NCI-H226 (cell line): ENCODE measurements around the gene CNNM1.

ENCODE experiments used
- DNase-seq: peaks from one replicate; pipeline ENCODE4 v3.0.0-alpha.2; 2015

The CNNM1 gene

GRCh38 chr10:99375426-99375825, 46.3 kb downstream of the CNNM1 start:
- peak; percentile 15 for DNase-seq

GRCh38 chr10:99382176-99382575, 53.0 kb downstream of the CNNM1 start:
- no peak for DNase-seq

GRCh38 chr10:99387071-99387470, 57.9 kb downstream of the CNNM1 start:
- no peak for DNase-seq

- DNase-seq: no peak
These were observed 58.4 kb downstream of the CNNM1 start for GRCh38 chr10:99387541-99387940.

GRCh38 chr10:99389729-99390480, 60.7 kb downstream of the CNNM1 start:
- no peak for DNase-seq

DNA sequence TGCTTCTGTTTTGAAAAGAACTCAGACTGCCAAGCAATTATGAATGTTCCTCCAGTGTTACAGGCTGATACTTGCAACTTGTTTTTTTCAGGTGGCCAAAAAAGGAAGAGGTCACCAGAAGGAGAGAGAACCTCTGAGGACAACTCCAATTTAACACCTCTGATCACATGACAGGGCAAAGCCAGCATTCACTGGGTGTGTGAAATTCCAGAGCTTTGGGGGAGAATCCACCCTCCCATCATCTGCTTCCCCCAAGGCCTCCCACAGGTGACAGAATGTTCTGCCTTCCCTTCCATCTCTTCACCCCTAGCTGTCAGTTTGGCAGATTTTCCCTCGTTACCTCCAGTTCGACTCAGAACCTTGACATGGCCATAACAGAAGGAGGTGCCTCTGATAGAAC, 62.2 kb downstream of the CNNM1 start:
- DNase-seq: peak; percentile 20

DNA sequence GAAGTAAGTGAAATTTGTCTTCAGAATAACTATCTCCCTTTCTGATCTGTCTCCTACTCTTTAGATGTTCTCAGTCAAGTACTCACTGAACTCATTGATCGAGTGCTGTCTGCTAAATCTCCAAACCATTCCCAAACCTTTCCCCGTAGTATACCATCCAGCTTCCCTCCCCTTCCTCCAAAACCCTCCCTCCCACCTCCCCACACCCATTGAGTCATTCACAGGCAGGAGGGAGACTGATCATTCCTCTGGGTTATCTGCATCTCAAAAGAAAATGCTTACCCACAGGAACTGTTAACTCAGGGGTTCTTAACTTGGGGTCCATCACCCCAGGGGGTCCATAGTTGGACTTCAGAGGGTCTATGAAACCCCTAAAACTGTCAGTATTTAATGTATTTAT, 63.9 kb downstream of the CNNM1 start:
- peak; percentile 54 for DNase-seq

DNA sequence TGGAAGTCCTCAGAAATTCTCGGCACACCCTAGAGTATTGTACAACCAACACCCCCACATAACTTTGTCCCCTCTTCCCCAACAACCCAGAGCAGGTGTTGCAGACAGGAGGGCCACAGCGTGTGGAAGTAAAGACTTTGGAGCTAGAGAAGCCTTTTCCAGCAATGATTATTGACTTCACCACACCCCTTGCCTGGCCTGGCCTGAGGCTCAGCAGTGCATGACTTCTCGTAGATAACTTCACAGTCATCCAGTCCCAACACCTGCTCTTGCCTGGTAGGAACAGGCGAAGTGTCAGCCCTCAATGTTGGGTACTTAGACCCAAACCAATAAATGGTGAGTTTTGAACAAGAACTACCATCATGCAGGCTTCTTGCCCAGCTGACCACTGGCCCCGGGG, 64.5 kb downstream of the CNNM1 start:
- DNase-seq: no peak

DNA sequence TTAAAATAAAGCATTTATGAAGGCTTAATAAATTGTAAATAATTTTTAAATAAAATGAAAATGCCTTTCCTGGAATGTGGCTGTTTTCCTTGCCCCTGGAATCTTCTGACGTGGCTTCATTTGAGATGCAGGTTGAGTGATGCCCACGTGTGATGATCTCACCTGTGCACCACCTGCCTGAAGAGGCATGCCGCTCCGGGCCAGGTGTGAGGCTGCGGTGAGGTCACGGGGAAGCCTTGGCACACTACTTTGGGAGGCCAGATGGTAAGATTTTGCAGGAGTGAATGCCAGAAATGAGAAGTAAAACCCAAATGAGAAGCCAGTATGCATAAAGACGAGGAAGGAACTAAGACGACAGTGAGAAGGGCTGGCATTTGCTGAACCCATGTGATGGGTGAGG, 65.1 kb downstream of the CNNM1 start:
- DNase-seq: no peak

- DNase-seq: peak; percentile 7
These were observed 65.7 kb downstream of the CNNM1 start for GRCh38 chr10:99394761-99395386.

- DNase-seq: peak; percentile 98
These were observed 66.7 kb downstream of the CNNM1 start for GRCh38 chr10:99395750-99396445.

DNA sequence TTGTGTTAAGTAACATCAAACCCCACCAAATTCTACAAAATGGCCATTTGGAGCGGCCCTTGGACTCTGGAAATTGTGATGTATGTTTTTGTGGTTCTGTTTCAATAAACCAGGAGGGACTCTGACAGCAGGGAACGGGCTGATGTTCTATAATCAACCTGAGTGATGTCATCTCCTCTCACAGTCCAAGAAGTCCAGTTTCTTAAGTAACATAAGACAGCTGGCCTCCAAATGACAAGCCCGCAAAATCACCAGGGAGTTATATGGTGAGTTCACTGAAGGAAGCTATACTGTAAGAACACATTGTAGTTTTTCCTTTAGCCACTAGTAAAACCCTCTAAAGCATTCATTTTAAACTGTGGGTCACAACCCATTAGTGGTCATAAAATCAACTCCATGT, 67.3 kb downstream of the CNNM1 start:
- peak; percentile 21 for DNase-seq

GRCh38 chr10:99399664-99400063, 70.5 kb downstream of the CNNM1 start:
- DNase-seq: no peak

- DNase-seq: peak; percentile 41
These were observed 74.5 kb downstream of the CNNM1 start for GRCh38 chr10:99403674-99404073.

DNA sequence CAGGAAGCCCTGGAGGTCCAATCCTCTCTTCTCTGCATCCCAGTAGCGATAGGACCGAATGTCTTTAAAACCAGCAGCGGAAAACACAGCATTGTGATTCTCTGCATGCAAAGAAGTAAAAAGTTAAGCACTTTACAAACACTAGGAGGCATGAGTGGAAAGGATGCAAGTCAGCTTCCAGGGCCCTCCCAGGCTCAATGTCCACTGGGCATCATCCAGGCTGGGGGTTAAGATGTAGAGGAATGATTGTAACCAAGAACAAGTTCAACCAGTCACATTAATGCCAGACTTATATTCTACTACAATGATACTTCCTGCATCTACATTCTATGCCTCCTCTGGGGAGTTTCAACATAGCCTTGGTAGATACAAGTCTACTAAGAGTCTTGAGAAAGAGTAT, 77.0 kb downstream of the CNNM1 start:
- DNase-seq: no peak

DNA sequence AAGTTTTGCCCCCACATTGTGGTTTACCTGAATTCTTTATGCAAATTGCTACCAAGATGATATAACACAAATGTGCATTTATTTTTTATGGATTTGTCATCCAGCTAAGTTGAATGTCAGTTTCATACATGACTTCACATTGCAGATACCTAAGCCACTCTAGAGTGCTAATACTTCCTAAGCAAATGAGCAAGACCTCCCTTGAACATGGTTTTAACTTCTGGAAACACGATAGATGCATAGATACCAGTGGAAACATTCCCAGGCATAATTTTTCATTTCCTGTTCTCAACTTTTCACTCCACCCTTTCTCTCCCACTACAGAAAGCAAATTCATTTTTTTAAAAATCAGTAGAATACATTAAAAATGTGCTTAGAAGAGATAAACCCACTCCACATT, 81.0 kb downstream of the CNNM1 start:
- no peak for DNase-seq

DNA sequence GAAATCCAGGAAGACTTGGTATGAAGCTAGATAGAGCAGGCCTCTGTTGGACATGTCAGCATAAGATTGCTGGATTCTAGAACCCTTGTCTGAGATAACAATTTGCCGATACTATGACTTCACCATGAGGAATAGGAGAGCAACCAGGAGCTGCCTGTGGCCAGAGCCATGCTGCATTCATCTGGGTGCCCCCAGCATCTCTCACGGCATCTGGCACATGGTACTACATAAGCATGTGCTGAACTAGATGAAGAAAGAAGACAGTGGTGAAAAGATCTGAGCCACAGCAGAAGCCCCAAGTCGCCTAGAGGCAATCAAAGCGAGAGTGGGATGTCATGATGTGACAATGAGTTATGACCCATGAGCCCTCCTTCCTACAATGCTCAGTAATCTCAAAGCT, 81.7 kb downstream of the CNNM1 start:
- no peak for DNase-seq

DNA sequence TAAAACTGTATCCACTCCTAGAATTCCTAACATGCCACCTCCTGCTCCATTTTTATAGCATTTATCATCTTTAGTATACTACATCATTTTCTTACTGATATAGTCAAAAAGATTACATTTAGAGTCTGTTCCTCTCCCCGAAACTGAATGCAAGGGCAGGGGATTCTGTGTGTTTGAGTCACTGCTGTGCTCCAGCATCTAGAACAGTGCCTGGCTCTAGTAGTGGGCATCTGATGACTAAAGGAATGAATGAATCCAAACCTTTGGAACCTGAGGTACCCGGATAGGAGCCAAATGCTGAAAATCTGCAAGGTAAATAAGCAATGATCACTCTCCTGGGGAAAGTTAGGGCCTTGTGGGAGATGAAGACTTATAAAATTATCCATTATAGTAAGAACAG, 82.4 kb downstream of the CNNM1 start:
- DNase-seq: no peak

DNA sequence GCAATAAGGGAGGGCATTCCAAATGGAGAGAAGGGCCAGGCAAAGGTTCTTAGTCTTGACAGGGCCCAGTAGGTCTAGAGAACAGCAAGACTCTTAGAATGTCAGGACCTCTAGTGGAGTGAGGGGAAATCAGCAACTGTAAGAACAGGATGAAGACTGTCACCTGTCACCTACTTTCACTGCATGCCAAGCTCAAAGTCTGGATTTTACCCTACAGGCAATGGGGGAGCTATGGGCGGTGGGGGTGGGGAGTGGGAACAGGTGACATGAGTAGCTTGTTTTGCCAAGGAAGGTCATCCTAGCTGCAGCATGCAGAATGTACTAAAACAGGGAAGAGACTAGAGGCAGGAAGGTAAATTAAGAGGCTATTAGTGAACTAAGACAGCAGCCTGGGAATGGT, 82.9 kb downstream of the CNNM1 start:
- no peak for DNase-seq

DNA sequence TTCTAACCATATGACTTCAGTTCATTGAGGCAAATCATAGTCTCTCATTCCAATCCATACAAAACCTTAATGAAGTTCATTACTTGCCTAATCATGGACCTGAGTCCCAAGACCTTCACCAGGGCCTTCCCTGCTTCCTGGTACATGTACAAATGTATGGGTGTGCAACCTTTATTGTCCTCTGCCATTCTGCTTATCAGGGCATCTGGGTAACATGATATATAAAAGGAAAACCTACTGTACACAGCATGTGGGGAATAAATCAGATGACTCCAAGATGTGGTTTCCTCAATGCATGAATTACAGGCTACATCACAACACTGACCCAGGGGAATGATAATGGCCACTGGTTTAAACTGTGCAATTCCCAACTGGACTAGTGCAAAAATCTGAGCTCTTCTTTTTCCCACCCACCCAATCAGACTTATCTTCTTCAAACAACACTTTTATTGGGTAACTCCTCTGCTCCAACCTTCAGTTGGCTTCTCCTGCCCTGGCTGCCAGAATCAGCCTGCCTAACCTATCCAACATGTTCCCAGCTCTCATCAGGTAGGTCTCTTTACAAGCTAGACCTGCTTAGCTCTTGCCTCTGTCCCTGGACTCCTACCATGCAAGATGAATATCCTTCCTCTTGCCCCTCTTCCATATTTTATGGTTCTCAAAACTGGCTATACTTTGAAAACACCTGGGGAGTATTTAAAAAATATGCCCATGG, 89.9 kb downstream of the CNNM1 start:
- DNase-seq: no peak

DNA sequence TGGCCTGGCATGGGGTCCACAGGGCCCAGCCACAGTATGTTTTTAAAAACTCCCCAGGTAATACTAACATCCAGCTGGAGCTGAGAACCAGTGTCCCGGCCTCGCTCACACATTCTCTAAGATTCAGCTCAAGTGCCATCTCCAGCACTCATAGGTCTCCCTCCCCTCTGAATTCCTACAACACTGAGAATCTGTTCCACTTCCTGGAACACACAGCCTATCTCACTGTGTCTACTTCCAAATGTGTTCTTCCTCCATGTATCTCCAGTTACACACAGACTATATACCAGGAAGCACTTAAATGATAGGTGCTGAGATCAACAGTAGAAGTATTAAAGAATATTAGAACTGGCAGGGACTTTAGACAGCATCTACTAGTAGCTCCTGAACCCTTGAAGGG, 90.5 kb downstream of the CNNM1 start:
- DNase-seq: no peak

- DNase-seq: no peak
These were observed 92.1 kb downstream of the CNNM1 start for GRCh38 chr10:99421233-99421739.

DNA sequence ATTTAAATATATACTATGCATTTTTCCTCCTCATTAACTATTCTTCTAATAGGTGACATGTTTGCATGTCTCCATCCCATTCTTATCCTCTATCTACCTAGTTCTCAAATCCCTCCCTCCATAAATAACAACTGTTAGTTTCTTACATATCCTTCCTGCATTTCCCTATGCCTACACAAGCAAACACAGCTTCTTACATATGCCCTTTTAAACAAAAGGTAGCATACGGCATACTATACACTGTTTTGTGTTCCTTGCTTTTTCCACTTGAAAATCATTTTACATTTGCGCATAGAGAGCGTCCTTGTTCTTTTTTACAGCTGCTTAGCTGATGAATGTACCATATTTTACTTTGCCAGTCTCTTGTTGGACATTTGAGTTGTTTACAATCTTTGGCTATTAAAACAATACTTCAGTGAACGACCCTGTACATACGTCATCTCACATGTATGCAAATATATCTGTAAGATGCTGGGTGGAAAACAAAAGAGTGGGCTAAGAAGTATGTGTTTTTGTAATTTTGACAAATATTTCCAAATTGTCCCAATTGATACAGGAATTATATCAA, 93.5 kb downstream of the CNNM1 start:
- no peak for DNase-seq
